Measurements from ENCODE around the gene HNRNPA1.
"Not testable (repeated sequence)": the region's sequence is repeated elsewhere in the genome, so short reads cannot be mapped to it uniquely, and the experiment has no call there.

The HNRNPA1 gene

GRCh38 chr12:54299515-54300224 lies 19.1 kb downstream of the HNRNPA1 start:
- no peak for DNase-seq

- no peak for DNase-seq
These were observed 19.8 kb downstream of the HNRNPA1 start for GRCh38 chr12:54300225-54300731.

DNA sequence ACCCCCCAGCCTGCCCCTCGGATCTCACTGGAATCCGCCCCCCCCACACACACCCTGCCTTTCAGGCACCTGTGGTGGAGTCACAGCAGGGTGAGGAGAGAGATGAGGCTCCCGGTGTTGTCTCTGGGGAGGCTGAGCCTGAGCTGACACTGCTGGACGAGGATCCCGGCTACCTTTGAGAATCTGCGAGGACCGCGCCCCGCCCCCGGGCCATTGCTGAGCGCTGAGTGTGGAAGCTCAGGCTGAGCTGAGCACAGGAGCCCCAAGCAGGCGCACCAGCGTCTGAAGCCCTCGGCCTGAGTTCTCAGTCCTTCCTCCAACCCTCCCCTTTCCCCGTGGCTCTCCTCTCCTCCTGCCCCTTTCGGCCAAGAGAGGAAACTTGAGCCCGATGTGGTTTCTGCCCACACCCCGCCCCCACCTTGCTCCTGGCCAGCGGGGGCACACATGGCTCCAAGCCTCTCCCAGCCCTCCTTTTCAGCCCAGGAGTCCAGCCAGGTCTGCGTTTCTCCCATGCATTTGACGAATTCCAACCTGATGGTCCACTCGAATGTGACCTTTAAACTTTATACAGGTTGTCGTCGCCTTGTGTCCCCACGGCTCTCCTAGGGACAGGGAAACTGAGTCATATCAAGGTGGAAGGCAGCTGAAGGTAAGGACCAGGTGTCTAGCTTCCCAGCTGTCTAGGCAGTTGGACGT lies 20.4 kb downstream of the HNRNPA1 start, which contains the start of gene NFE2:
Gene NFE2, minus strand, starts transcription at position 284 of the 696 bp plus-strand sequence. CDS start 5,767 bp downstream, outside the sequence.
- peak; percentile 23 for DNase-seq

GRCh38 chr12:54301428-54302048 lies 21.0 kb downstream of the HNRNPA1 start:
- no peak for DNase-seq

DNA sequence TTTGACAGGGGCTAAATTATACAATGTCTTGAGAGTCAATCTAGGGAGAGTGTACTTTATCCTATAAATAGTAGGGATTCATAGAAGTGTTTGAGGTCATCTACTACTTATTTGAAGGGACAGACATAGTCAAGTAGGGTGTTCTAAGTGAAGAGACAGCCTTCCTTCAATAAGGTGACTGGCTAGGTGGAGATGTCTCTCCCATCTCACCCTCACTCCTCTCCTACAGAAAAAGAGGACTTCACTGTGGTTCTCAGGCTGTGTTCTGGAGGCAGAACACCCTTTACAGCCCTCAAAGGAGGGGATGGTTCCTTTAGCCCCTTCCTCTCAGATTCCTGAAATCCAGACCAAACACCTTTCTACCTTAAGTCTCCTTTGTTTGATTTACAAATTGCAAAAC lies 23.1 kb downstream of the HNRNPA1 start:
- no peak for DNase-seq

- no peak for DNase-seq
These were observed 23.8 kb downstream of the HNRNPA1 start for GRCh38 chr12:54304187-54304810.

- peak; percentile 51 for DNase-seq
These were observed 26.6 kb downstream of the HNRNPA1 start for GRCh38 chr12:54306925-54307741.

DNA sequence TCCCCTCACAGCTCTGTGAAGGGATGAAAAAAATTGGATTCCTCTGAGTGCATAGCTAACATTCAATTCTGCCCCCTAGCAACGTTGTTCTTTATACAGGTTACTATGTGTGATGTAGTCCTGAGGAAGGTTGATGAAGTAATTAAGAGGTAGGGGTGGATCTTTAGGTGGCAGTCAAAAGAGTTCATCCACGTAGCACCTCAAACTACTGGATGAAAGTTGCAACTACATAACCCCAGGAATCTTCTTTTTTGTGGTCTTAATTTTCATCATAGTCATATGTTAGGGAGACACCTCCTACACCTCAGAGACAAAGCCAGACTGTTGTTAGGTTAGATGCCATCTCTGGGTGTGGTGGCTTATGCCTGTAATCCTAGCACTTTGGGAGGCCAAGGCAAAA lies 30.5 kb downstream of the HNRNPA1 start:
- no peak for DNase-seq

DNA sequence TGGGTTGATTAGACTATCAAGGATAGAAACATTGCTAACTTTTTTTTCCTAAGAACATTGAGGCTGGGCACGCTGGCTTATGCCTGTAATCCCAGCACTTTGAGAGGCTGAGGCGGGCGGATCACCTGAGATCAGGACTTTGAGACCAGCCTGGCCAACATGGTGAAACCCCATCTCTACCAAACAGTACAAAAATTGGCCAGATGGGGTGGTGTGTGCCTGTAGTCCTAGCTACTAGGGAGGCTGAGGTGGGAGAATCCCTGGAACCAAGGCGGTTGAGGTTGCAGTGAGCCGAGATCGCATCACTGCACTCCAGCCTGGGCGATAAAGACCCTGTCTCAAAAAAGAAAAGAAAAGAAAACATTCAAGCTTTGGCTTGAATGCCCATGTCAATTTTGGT lies 31.8 kb downstream of the HNRNPA1 start:
- not testable (repeated sequence) for DNase-seq

DNA sequence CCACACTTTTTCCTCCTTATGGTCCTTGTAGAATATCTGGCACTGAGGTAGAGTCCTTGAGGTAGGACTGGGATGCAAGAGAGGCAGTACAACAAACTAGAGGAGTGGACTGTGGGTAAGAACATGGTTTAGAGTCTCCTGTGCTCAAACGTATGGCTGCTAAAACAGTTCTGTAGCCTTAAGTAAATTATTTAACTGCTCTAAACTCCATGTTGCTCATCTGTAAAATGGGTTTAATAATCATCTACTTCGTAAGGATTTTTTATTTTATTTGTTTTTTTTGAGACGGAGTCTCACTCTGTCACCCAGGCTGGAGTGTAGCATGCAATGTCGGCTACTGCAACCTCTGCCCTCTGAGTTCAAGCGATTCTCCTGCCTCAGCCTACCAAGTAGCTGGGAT lies 40.8 kb downstream of the HNRNPA1 start:
- no peak for DNase-seq

DNA sequence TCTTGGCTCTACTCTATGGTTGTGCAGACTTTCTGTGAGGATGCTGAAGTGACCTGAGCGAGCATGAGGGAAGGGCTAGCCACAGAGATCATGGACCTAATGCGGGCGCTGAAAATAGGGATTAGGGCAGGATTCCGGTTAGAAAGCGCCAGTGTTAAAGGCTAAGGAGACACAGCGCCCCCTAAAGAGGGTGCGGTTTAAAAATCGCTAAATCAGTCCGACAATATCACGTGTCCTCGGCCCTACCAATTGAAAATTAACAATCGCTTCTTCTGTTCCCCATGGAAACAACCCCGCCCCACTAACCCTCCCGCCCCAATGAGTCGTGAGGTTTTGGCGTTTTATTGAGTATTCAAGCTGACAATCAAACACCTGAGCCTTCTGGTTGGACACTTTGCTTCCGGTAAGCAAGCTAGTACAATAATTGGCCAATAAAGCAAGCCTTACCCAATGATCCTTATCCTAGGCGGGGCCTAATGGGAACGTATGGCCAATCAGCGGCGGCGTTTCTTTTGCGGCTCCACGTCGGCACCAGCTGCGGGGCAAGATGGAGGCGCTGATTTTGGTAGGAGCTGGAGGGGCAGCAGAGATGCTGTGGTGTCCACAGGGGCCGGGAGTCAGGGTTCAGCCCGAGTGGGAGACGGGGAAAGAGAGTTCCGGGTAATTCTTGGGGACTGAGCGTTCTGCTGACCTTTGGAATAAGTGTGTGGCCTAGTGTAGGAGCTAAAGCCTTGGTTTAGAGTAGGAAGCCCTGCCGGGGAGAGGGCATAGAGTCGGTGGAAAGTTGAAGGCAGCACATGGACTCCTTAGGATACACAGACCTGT lies 44.3 kb downstream of the HNRNPA1 start, which contains the start of gene COPZ1:
Gene COPZ1, plus strand, starts transcription at position 515 of the 825 bp plus-strand sequence. Its CDS starts 33 bp downstream, at position 548.
- DNase-seq: peak; percentile 99

GRCh38 chr12:54325442-54326109 lies 45.0 kb downstream of the HNRNPA1 start:
- DNase-seq: not testable (repeated sequence)

- no peak for DNase-seq
These were observed 48.2 kb downstream of the HNRNPA1 start for GRCh38 chr12:54328595-54329337.

DNA sequence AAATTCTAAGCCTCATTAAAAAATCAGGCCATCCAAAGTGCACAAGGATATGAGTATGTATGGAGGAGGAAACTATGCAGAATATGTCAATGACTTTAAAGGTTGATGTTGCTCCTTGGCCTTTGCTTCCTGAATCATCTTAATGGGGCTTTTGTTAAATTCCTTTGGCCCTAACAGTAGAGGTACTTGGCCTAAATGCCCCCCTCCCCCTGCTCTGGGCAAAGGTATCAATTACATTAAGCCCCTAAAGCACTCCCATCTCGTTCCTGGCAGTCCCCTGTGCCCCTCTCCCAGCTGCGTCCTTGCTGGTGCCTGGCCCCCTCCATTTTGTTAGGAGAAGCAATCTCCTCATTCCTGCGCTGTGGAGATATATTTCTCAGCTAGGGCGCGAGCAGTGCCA lies 49.2 kb downstream of the HNRNPA1 start:
- DNase-seq: no peak

- no peak for DNase-seq
These were observed 49.9 kb downstream of the HNRNPA1 start for GRCh38 chr12:54330442-54330841.

GRCh38 chr12:54331461-54331860 lies 50.9 kb downstream of the HNRNPA1 start:
- no peak for DNase-seq

DNA sequence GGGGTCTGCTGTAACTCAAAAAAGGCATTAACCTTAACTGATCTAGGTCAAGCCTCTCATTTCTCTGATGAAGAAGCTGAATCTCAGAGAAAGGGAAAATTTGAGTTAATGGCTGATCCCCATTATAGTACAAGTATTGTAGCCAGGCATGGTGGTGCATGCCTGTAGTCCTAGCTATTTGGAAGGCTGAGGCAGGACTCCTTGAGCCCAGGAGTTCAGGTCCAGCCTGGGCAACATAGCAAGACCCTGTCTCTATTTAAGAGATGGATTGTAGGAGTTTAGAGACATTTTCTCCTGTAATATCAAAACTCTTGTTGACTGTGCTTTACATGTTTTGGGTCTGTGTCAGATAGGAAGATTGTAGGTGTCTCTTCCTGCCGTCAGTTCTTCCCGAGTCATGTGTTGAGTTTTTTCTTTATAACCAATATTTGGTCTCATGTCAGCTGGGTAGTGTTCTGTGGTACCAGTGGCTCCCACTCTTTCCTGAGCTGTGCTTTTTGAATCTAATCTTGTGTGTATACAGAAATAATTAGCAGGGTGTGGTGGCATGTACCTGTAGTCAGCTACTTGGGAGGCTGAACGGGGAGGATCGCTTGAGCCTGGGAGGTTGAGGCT lies 53.0 kb downstream of the HNRNPA1 start:
- no peak for DNase-seq
